ELR (cell line): ENCODE data around the gene PABPN1.

ENCODE experiments used
- DNase-seq: peaks from one replicate; pipeline ENCODE4 v3.0.0-alpha.2; 2015; ENCODE audit warnings: low read depth

Gene PABPN1

DNA sequence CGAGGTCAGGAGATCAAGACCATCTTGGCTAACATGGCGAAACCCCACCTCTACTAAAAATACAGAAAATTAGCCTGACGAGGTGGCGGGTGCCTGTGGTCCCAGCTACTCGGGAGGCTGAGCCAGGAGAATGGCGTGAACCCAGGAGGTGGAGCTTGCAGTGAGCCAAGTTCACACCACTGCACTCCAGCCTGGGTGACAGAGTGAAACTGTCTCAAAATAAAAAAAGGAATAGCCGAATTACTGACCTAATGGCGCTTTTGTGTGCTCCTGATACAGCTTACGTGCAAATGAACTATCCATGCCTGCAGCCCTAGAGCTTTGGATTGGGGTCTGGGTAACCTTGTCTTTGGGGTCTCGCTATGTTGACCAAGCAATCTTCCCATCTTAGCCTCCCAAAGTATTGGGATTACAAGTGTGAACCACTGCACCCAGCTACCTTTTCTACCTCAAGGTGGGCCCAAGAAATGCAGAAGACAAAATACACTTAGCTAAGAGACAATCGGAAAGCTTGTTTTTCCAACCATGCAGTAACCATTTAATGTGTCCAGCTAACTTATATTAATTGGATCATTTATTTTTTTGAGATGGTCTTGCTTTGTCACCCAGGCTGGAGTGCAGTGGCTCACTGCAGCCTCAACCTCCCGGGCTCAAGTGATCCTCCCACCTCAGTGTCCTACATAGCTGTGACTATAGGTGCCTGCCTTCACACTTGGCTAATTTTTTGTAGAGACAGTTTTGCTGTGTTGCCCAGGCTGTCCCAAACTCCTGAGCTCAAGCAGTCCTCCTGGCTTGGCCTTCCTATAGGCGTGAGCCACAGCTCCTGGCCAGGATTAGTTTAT lies 5.5 kb downstream of the PABPN1 start:
- DNase-seq, result no peak

DNA sequence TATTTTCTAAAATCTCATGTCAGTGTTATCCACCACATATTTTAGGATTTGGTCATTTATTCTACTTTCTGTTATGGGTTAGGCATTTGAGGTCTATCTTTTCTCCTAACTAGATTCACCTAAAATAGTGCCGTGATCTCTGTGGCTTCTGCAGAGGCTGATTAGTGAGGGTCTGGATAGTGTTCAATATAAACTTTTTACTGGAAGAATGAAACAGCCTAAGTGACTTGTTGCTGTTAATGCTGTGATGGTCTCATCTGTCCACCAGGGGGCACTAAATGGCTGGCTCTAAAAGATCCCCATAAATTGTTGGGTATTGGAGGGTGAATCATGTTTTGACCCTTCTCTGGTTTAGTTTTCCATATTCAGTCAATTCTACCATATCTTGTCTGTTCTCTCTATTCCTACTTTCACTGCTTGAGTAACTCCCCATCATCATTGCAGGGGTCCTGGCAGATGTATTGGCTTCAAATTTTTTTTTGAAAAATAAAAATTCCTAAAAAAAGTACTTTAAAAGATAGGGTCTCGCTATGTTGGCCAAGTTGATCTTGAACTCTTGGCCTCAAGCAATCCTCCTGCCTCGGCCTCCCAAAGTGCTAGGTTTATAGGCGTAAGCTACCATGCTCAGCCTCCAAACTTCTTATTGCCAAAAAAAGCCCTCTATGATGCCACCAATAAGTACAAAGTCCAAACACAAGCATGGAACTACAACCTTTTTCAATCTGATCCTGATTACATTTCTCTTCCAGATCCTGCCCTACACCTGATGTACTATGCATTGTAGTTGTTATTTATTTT lies 6.9 kb downstream of the PABPN1 start:
- DNase-seq, result peak; percentile 78

DNA sequence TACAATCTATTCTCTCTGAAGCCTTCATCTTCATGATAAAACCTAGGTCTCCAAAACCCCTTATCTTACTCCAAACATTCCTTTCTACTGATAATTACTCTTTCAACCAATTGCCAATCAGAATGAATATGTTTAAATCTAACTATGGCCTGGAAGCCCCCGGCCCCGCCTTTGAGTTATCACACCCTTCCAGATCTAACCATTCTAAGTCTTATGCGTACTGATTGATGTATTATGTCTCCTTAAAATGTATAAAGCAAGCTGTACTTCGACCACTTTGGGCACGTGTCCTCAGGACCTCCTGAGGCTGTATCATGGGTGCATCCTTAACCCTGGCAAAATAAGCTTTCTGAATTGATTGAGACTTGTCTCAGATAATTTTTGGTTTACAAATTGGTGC lies 14.4 kb downstream of the PABPN1 start:
- DNase-seq, result no peak

DNA sequence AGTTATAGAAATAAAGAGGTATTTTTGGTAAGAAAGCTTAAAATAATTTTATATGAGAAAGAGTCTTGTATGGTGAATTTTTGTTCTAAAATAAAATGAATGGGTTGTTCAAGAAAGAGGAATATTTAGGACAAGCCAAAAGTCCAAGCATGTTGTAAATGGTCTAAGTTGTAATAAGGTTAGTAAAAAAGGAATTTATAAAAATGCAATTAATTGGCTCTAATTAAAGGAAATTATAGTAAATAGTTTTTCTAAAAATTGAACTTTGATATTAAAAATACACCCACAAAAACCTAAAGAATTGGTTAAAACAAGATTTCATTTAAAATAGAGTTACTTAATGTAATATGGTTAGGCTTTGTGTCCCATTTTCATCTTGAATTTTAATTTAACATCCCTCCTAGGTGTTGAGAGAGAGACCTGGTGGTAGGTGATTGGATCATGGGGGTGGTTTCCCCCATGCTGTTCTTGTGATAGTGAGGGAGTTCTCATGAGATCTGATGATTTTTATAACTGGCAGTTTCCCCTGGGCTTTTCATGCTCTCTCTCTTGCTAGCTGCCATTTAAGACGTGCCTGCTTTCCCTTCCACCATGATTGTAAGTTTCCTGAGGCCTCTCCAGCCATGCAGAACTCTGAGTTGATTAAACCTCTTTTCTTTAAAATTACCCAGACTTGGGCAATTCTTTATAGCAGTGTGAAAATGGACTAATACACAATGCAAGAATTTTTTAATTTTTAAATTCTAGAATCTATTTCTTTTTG lies 18.4 kb downstream of the PABPN1 start:
- no peak for DNase-seq

DNA sequence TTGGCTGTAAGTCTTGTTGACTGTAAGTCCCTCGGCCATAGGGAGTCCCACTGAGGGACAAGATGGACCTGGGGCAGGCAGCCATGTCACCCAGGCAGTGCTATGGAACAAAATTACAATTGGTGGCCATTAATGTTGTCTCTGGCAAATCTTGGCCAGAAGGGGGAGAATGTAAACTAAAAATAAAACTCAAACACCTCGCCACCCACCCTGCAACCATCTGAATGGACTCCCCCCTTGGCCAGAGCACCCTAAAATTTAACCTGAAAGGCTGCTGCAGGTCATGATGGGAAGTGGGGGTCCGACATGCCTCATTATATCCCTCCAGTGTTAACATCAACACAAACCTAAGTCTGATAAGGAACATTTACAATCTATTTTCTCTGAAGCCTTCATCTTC lies 23.2 kb downstream of the PABPN1 start:
- no peak for DNase-seq

DNA sequence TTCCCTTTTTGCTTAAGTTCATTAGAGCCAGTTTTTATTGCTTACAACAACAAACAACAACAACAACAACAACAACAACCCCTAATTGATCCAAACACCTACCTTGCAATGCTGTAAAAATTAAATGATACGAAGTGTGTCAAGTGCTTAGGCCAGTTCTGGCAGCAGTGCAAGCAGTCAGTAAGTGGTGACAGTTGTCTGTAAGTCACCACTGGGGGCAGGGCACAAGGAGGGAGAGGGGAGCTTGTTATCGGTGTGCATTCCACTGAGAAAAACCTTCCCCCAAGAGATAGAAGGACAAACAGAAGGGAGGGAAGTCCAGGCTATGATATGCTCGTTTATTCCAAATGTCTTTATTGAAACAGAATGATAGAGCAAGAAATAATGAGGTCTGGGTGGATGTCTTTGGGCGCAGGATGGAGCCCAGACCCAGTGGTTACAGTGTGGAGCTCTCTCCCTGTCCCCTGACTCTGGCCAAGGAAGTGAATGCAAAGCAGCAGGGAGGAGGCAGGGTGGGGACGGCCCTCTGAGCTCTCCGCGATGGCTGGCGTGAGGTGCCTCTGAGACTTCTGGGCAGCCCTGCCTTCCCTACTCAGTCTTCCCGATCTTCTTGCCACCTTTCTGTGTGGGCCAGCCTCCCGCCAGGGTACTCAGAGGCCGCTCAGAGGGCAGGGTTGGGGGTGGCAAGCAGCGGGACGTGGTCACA lies 24.9 kb downstream of the PABPN1 start:
- no peak for DNase-seq

DNA sequence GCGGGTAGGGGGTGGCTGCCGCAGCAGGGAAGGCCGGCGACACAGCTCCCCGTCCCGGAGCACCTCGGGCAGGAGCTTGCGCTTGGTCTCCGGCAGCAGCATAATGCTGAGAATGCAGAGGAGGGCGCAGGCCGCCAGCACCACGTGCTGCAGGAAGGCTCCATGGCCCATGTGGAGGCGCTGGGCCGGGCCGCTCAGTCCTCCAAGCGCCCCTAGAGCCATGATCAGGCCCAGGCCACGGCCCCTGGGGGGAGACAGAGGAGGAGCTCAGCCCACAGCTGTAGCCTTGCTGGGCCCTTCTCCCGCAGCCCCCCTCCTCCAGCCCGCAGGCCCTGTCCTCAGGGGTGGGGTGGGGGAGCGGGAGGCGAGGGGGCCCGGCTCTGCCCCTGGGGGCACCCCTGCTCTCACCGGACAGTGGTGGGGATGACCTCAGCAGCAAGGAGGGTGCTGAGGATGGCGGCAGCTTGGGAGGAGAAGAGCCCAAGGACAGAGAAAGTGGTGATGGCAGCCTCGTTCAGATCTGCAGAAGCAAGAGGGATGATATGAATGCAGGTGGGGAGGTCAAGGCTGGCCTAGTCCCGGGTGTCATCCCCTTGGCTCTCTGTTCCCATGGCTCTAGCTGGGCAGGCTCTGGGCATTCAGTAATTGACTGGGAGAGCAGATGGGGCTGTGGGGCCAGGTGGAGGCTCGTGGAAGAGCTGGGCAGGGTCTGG lies 25.6 kb downstream of the PABPN1 start:
- no peak for DNase-seq

DNA sequence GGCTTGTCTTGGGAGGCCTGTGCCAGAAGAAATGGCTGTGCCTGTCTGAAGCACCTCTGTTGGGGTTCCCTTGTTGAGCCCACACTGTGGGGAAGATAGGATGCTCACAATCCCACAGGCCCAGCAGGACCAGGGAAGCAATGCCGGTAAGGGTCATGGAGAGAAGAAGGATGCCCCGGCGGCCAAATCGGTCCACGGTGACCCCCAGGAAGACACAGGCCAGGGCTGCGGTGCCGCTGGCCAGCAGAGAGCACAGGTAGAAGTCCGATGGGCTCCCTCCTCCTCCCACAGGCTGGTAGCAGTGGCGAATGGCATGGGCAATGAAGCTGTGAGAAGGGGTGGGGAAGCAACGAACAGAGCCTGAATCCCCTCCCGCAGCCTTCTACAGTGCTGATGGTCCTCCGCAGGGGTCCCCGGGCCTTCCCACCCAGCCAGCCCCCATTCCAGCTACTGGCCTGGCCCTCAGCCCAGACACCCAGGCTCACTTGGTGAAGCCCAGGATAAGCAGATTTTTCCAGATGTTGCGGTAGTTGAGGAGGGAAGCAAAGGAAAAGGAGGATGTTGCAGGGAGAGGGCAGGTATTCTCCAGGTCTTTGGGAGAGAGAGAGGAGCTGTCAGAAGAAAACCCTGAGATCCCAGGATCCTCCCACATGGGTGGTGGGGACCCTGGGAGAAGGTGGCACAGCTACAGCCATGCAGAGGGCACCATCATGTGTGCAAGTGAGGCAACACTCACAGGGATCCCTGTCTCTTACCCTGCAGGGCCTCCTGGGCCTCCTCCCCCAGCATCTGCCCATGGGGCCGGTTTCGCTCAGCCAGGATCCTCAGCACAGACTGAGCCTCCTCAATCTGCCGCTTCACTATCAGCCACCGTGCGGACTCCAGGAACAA lies 26.4 kb downstream of the PABPN1 start:
- no peak for DNase-seq

DNA sequence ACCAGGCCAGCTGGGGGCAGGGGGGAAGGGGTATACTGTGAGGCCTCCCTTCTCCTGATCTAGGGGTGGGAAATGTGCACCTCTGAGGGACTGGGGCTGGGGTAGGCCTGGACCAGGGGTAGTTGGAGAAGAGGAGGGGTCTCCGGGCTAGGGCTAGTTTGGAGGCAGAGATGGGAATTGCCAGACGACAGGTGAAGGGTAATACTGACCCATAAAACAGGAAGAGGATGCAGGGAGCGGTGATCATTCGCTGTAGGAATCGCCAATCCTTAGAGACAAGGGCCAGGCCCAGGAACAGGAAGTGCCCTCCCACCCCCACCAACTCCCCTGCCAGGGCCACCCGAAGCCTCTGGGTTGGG lies 27.0 kb downstream of the PABPN1 start:
- DNase-seq, result no peak

DNA sequence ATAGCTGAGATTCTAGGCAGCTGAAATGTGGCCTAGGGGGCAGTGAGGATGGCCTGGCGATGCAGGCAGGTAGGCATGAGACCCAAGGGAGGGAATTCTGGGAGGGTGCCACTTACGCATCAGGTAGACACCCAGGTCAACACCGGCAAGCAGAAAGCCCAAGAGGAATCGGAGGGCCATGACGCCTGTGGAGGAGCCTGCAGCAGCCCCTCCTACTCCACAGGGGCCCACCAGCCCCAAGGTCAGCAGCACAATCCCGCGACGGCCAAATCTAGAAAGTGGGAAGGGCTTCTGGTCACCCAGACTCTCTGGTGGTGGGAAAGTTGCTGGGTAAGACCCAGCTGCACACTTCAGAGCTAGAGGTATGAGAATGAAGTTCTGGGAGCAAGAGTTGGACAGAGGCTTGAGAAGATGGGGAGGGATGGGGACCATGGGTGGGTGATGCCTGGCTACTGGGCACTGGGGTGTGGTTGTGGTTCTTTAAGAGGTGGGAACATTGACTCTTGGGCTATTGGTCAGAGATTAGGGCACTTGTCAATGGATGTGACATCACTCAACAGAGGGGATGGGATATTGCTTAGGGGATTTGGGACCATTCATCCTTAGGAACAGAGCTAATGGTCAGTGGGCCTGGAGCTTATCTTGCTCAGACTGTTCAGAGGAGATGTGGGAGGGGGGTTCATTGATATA lies 28.0 kb downstream of the PABPN1 start:
- DNase-seq, result no peak

DNA sequence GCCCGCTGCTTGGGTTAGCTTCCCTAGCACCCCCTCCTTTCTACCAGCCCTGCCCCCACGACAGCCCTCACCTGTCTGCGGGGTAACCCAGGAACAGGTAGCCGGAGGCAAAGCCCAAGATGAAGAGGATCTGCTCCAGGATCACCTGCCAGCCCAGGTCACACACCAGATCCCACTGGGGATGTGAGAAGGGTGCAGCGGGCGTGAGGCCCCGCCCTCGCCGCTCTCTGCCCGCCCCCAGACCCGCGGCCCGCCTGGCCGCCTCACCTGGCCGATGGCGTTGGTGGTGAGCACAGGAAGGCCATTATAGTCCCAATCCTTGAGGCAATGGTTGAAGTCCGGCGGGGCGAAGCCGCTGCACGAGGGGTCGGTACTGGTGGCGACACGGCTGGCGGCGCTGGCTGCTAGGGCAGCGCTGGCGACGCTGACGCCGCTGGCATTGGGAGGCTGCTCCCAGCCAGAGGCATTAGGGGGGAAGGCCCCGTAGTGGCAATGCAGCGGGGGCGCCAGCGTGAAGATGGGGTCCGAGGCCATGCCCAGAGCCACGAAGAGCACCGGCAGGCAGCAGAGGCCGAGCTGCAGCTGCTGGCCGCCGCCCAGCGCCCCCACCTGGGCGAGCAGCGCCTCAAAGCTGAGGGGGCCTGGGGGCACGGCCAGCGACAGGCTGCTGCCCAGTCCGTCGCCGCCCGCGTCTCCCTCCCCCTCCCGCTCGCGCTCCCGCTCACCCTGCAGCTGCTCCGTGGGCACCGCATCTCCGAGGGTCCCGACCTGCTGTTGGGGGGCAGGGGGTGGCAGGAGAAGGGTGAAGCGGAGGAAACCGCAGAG lies 30.6 kb downstream of the PABPN1 start:
- no peak for DNase-seq

DNA sequence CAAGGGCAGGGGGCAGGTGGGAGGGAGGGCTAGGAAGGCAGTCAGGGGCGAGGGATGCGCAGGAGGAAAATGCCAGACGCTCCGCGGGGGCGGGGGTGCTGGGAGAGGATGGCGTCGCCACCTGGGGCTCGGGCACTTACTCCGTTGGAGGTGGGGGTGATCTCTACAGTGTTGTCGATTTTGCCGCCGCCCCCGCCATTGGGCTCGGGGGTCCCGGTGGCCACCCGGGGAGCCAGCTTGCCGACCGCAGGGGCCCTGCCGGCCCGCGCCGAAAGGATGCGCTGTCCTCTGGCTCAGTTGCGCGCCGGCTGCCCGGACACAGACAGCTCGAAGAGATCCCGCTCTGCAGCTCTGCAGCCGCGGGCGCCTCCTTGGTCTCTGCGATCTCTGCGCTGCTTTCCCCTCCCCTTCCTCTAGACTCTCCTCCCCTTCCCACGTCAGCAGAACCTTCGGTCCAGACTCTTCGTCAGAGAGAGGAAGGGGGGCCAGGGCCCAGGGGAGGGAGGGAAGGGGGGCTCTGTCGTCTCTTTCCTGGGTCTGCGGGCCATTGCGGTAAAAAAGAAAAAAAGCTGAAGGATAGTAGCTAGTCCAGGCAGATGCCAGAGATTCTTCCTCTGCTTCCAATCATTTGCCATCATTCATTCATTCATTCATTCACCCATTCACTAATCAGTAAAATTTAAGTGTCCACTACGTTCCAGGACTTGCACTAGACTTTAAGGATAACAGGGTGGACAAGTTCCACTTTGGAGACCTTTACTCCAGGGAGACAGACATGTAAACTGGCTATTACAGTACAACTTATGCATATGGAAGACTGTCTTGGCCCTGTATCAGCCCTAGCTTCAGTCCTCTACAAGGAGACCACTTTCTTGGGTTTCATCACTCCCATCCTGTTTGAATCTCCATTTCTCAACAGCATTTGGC lies 31.5 kb downstream of the PABPN1 start, which contains the start of gene SLC22A17:
Gene SLC22A17 (minus strand): TSS at position 382 of the 927 bp plus-strand sequence.
- peak; percentile 80 for DNase-seq

DNA sequence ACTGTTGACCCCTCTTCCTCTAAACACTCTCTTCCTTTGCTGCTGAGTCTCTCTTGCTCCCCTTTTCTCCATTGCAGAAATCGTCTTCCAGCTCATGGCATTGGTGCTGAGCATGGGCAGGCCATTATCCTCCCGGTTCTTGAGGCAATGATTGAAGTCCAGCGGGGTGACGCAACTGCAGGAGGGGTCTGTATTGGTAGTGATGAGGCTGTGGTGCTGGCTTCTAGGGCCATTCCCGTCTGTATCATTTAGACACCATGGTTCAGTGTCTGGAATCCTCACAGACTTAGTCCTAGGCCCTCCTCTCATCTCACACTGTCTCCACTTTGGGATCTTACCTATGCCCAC lies 32.1 kb downstream of the PABPN1 start:
- no peak for DNase-seq

DNA sequence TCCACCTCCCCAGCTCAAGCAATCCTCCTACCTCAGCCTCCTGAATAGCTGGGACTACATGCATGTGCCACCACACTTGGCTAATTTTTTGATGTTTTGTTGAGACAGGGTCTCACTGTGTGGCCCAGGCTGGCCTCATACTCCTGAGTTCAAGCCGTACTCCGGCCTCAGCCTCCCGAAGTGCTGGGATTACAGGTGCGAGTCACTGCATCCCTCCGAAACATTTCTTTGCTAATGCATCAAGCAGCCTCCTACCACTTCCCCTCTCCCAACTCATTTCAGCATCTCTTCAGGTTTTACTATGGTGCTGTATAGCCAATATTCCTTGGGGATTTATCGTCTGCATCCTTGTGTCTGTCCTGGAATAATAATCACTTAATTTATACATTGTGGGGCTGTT lies 33.7 kb downstream of the PABPN1 start:
- no peak for DNase-seq

DNA sequence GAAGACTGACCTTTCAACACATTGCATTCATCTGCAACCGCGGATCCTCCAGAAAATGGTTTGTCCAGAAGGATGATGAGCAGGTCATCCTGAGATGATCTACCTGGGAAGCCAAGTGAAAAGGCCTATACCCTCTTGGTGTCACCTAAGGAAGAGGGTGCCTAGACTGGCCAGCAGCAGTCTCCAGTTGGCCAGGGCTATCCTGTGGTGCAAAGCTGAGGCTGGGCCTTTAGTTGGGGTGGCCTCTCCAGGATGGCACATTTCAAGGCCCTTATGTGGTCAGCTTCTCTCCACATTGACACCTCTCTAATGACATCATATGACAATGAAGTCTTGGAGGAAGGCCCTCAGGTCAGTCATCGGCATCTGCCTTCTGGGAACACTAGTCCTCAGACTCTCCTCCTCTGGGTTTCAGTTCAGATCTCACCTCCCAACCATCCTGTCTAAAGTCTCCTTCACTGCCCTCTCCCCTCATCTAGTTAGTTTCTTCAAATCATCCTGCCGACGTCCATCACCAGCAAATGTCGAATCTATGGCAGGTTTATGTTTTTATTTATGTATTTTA lies 34.7 kb downstream of the PABPN1 start:
- no peak for DNase-seq

DNA sequence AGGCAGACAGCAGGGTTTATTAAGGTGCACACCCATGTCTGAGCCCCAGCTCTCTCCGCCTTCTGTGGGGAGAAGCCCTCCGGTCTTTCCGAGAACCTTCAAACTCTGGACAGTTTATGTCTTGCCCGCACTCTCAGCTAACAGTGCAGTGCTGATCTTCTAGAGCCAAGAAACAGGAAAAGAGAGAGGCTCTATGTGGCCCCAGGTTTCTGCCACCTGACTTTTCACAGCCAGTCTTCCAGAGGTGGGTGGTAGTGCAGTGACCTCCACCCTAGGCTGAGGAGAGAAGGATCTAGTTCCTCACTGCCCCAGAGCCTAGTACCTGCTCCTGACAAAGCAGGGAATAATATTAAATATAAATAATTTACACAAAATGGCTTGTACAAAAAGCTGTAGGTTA lies 35.4 kb downstream of the PABPN1 start:
- DNase-seq, result no peak

DNA sequence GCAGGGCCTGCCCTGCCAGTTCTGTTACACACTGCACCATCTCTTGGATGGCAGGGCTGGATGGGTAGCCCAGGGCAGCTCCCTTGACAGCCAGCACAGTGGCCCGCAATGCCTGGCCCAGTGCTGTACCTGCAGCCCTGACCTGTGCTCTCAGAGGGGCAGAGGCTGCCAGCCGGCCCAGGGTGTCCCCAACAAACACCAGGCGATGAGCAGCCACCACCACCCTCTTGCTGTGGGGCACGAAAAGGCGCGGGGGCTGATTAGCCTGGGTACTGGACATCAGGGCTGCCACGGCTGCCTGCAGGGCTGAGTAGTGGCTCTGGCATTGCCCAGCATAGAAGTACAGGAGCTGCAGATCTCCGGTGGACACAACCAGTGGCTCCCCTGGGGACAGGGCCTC lies 36.0 kb downstream of the PABPN1 start:
- DNase-seq, result no peak
